Ureter (tissue), 1 donor: ENCODE results near the gene FAM131B. TPM values are rescaled to one million over a fixed set of nuclear protein-coding genes. Genes with fewer than 3 reads are reported as not detected.
"Not testable (repeated sequence)": the region's sequence is repeated elsewhere in the genome, so short reads cannot be mapped to it uniquely, and the experiment has no call there.

ENCODE experiments used
- DNase-seq: peaks from one replicate; pipeline ENCODE4 v3.0.0-alpha.2; 2020; ENCODE audit warnings: low spot score
- total RNA-seq: library from RNA; stranded (reverse); gene quantifications from one replicate; pipeline ENCODE4 v1.2.4, GENCODE V29; 2023
- donor health status: DM: yes; HTN: yes; CAD: no.

FAM131B gene
- total RNA-seq, 1 donor from 2014 or later, result 0.57 TPM

DNA sequence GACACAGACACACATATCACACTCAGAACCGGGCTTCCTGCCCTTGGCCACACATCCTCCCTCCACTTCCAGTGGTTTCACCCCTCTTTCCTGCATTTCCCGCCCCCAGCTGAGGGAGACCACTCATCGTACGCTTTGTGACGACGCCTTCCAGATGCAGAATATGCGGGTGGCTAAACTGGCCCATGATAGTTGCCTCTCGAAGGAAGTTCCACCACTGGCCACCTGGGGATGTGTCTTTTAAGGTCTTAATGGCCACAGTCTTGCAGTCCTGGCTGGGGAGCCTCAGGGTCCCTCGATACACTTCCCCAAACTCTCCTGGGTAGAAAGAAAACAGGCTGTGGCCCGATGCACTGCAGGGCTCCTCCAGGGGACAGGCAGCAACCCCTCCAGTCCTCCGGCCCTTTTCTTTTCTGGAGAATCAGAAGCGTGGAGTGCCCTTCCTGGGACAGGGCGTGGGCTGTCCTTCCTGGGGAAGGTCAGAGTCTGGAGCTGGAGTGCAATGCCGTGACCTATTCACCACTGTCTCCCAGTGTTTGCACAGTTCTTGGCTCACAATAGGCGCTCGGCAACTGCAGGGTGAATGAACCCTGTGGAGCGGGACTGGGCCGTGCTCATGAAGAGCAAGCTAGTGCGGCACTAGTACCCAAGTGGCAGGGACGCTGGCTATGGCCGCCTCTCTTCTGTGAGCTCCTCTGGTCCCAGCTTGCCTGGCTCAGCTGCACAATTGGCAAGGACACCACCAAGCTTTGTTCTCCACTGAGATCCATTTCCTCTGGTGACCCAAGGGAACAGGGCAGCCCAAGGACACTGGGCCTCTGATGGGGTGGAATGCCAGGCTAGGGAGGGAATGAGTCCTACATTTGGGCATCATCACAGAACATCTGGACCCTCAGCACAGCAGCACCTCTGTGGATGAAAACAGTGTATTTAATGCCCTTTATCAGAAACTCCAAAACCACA is 33.0 kb upstream of the FAM131B start:
- DNase-seq, result no peak

DNA sequence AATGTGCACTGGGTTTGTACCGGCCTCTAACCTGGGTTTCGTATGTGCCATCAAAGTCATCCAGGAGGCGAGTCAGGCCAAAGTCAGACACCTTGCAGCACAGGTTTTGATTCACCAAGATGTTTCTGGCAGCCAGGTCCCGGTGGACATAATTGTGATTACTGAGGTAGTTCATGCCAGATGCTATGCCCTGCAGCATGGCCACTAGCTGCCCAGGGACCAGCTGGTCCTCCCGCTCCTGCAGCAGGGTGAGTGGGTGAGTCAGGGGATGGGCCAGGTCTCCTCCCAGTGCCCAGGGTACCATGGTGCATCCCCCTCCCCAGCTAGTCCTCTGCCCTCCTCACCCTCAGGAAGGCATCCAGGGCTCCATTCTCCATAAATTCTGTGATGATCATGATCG is 32.3 kb upstream of the FAM131B start:
- no peak for DNase-seq

DNA sequence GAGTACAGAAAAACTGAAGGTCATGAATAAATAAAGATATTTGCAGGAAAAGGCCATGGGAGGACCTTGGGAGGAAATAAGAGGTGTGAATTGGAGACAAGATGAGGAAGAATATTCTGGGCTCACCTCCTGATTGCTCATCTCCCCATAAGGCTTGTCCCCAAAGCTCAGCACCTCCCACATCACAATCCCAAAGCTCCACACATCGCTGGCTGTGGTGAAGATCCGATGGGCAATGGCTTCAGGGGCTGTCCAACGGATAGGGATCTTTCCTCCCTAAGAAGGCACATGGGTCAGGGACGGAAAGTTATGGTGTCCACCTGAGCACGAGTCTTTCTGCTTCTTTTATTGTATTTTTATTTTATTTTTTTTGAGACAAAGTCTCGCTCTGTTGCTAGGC is 31.6 kb upstream of the FAM131B start:
- DNase-seq, result no peak

DNA sequence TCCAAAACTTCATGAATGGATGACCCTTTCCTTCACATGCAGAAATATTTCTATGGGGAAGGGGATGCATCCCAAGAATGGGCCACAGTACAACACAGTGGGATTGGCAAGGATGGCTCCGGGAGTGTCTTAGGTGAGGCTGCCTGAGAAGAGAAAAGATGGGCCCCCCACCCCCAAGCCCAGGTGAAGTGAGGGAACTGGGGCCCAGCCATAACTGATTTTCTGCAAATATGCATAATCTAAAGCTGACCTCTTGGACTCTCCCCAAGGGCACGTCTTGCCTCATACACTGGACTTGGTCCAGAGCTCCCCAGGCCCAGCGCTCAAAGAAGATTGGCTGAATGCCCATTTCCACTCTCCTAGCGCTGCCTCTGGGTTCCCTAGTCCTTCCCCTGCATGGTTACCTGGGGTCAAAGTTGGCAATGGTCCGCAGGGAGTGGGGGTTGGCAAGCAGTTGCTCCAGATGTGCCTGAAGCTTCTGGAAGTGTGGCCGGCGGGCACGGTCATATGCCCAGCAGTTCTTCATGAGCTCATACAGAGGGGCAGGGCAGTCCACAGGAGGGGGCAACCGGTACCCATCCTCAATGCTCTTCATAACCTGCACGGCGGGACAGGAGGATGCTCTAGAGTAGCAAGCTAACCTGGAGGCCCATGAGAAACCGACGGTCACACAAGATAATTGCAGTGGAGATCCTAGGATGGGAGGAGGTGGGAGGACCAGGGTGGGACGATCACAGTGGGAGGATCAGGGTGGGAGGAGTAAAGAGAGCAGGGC is 30.9 kb upstream of the FAM131B start:
- DNase-seq, result no peak

DNA sequence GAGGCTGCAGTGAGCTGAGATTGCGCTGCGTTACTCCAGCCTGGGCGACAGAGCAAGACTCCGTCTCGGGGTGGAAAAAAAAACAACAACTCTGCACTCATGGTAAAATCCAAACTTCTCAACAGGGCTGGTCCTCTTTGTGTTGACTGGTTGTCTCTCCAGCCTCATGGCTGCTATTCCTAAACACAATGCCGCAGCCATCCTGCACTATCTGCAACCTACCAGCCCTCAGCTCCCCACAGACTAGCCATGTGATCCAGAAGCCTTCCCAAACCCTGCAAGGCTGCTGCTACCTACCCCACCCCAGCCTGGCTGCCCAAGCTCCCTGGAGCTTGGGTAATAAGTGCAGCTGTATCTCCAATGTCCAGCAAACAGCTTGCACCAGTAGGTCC is 30.4 kb upstream of the FAM131B start:
- no peak for DNase-seq

DNA sequence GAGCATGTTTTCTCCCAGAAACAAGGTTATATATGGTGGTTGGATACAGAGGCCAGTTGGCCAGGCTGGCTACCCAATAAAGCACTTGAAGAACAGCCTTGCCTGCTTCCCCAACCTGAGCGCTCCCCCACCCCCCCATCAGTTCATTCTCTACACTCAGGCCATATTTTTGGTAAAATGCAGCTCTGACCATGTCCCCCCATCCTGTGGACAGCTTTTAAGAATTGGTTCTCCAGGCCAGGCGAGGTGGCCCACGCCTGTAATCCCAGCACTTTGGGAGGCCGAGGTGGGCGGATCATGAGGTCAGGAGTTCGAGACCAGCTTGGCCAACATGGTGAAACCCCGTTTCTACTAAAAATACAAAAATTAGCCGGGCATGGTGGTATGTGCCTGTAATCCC is 29.9 kb upstream of the FAM131B start:
- DNase-seq, result not testable (repeated sequence)

DNA sequence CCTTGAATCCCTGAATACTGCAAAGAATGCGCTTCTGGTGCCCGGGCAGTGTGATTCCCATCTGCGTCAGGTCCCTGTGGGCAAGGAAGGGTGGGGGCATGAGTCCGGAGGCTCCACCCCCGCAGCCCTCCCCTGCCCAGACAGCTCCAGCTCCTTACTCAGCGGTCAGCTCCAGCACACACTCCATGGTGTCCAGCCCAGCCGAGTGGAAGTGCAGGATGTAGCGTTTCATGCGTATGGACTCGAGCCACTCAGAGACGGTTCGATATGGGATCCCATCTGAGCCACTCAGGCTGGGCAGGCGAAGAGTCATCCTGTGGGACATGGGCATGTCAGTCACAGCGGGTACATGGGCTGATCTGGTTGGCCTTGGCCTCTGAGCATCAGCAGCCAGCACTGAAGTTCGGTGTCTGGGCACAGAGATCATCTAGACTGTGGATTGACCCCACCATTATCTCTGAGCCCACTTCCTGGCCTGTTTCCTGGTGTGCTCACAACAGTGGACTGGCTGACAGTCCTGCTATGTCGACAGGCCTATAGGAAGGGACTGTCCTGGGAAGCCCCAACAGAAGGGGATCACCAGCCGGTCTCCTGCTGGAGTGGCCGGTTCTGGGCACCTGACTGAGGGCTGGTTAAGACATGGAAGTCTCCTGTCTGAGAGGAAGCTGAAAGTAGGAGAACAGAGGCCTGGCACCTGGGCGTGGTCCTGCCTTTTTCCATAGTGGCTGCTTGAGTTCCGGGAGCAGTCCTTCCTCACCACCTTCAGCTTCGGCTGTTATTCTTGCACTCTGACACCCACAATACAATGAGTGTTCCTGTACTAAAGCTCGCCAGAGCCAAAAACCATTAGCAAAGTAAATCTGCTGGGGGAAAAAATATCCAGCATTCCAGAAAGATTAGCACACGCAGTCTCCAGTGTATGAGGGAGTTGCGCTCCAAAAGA is 29.2 kb upstream of the FAM131B start:
- DNase-seq, result no peak

DNA sequence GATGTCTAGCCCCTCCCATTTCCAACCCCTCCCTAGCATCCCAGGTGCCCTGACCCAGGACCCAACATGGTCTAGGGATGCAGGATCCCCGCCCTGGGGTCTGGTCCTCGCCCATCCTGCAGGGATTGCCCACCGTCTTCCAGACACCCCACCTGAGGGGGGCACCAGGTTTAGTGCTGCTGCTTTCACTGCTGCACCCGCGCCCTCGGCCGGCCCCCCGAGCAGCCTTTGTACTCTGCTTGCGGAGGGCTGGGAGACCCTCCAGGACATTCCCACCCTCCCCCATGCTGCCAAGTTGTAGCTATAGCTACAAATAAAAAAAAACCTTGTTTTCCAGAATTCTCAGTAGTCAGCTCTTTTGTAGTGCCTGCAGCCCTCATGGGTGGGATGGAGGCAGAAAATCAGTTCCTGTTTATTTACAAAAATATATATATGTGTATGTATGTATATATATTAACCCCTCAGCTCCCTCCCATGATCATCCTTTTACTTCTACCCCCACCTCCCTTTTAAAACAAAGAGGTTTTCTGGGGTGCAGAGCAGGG is 28.3 kb upstream of the FAM131B start:
- DNase-seq, result no peak

DNA sequence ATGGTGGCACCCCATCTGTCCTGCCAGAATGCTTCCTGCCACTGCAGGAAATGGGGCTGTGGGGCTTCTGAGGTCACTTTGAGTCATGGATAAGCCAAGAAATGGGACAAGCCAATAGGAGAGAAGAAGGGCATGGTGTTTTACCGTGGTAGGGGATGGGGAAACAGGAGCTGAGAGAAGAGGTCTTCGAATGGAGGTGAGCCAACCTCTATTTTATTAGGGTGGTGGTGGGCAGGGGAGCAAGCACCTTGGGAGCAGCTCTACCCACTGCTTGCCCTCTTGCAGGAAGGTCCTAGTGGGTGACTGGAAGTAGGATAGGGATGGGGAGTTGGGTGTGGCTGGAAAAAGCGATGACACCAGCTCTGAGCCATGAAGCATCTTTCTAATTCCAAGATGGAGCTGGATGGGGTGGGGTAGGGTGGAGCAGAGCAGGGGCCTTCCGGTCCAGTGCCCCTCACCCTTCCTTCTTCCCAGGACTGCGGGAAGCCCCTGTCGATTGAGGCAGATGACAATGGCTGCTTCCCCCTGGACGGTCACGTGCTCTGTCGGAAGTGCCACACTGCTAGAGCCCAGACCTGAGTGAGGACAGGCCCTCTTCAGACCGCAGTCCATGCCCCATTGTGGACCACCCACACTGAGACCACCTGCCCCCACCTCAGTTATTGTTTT is 27.7 kb upstream of the FAM131B start:
- DNase-seq, result no peak

DNA sequence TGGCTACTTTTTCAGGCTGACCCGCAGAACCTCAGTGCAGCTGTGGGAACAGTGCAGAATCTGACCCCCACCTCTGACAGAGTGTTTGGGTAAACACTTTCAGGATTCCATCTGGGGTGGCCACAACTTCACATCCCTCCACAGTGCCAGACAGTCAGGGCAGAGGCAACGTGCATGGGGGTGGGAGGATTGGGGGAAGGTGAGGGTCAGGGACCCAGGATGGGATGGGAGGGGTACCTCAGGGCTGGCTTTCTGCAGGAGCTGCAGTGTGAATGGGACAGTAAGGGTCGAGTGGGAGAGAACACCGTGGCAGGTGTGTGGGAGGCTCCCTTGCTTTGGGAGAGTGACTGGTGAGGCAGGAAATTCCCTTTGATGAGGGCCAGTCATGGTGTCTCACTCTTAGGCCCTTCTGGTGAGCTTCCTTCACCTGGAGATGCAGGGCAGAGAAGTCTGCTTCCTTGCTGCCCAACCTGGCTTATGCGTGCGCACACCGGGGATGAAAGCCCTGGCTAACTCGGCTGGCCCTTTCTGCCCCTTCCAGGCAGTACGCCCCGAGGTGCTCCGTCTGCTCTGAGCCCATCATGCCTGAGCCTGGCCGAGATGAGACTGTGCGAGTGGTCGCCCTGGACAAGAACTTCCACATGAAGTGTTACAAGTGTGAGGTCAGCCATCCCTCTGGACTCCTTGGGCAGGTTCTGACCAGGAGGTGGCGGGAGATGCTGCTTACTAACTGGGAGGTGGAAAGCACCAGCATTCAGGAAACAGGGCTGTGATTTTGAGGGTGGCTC is 27.0 kb upstream of the FAM131B start:
- DNase-seq, result no peak

DNA sequence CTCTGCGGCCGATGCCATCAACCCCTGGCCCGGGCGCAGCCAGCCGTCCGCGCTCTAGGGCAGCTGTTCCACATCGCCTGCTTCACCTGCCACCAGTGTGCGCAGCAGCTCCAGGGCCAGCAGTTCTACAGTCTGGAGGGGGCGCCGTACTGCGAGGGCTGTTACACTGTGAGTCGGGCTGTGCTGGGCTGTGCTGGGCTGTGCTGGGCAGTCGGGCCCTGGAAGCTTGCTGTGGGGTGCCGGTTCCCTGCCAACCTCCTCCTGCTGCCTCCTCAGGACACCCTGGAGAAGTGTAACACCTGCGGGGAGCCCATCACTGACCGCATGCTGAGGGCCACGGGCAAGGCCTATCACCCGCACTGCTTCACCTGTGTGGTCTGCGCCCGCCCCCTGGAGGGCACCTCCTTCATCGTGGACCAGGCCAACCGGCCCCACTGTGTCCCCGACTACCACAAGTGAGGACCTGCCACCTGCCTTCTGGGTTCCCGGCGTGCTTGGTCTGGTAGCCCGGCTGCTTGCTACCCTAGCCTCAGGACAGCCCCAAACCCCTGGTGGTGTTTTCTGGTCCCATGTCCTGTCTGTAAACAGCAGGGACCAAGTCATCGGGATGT is 26.1 kb upstream of the FAM131B start:
- no peak for DNase-seq

DNA sequence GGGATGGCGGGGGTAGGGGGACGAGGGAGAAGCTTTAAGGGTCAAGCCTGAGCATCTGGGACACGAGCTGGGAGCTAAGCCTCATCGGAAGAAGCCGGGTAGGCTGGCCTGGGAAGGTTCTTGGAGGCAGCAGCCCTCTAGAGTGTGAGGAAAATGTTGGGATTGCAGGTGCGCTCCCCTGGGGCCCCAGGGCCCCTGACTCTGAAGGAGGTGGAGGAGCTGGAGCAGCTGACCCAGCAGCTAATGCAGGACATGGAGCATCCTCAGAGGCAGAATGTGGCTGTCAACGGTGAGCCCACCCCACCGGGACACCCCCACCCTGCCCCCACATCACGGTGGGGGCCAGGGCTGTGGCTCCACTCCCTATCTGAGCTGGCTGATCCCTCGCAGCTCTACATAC is 25.5 kb upstream of the FAM131B start:
- DNase-seq, result no peak

DNA sequence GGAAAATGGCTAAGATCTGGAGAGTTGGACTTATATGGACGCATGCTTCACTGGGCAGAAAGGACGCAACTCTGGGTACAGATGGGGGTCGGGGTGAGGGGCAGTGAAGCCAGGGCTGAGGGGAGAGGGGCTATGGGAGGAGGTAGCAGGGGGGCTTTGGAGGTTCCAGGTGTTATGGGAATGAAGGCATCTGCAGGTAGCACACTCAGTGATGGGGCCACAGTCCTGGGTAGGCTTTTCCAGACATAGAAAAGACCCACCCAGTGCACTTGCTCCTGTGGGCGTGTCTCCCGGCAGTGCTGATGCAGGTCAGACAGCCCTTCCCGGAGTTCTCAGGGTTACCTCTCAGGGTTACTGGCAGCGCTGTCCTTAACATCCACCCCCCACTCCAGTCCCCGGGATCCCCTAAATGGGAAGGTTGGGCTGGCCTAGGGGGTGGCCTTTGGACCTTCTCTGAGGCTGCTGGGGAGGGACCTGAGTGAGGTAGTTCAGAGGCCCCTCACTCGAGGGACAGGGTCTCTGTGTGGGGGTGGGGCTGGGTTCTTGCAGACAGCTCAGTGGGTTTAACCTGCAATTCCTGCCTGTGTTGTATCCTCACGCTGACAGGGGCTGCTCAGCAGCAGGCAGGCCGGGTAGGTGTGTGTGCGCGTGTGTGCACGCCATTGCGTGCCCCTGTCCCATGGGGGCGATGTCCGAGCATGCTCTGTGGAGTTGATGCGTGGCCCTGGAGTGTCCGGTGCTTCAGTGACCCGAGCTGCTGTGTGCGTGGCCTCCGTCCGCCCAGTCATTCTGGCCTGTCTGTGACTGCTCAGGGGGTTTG is 24.9 kb upstream of the FAM131B start:
- no peak for DNase-seq

DNA sequence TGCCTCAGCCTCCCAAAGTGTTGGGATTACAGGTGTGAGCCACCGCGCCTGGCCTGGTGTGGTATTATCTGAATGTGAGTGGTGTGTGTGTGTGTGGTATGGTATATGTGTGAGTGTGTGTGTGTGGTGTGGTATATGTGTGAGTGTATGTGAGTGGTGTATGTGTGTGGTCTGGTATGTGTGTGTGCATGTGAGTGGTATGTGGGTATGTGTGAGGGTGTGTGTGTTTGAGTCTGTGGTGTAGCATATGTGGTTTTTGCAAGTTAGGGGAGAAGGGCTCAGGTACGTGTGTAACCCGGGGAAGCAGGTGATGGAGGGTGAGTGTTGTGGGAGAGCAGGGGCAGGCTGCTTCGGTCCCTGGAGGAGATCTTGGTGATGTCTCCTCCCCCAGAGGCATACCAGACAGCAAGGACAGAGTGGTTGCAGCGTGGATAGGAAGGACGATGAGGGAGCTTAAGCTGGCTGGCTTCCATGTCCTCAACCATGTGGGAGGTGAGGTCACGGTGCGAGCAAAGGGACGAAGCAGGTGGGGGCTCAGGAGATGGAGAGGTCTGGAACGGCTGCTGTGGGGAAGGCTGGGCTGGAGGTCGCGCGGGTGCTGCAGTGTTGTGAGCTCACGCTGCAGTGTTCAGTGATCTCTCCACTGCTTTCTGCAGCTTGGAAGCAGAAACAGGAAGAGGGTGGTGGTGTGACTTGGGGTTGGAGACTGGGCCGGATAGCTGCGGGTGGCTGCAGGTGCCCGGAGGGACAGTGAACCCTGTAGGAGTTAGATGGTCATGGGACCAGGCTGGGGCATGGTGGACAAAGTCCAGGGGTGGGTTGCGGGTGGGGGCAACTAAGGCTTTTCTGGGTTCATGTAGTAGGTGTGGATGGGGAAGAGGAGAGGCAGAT is 23.6 kb upstream of the FAM131B start:
- DNase-seq, result no peak

DNA sequence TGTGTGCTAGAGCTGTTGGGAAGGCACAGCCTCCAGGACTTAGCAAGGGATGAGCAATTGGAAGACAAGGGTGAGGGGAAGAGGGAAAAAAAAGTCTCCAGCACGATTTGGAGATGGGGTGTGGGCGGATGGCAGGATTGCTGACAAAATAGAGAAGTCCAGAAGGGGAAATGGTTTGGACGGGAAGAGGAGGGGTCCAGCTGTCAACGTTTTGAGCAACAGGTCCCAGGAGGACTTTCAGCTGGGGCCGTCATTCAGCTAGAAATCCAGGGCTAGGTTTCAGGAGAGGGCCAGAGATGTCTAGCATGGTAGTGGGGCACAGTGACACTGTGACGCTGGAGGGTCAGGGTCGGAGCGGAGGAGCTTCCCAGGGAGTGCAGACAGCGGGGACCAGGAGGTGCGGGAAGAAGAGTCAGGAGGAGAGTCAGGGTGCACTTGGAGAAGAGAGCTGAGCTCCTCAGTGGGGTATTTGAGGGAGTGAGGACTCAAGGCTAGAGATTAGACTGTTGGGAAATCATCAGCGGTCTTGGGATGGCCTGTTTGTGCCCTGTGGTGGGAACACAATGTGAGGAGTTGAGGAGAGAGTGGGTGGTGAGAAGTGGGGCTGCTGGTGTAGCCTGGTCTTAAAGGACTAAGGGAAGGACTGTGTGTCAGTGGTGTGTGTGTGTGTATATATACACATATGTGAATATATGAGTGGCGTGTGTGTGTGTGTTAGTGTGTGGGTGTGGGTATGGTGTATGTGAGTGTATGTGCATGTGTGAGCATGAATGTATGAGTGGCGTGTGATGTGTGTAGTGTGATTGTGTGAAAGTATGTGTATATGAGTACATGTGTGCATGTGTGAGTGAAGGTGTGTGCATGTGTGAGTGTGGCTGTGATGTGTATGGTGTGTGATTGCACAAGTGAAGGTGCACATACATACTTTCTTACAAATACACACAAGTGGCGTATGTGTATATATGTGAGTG is 22.4 kb upstream of the FAM131B start:
- DNase-seq, result no peak

DNA sequence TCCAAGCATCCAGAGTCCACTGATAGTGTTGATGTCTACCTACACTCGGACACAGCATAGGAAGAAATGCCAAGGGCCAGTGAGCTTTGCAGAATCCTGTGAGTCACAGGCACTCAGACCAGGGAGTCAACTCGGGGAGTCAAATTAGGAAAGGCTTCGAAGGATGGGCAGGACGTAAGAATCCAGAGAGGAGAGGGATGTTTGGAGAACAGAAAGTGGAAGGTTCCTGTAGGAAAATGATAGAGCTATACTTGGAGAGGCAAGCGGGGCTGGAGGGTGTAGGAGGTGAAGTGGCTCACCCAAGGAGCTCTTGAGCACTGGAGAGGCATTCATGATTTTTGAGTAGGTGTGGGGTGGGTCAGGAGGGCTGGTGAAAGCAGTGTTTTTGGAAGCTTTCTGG is 21.6 kb upstream of the FAM131B start:
- DNase-seq, result no peak

DNA sequence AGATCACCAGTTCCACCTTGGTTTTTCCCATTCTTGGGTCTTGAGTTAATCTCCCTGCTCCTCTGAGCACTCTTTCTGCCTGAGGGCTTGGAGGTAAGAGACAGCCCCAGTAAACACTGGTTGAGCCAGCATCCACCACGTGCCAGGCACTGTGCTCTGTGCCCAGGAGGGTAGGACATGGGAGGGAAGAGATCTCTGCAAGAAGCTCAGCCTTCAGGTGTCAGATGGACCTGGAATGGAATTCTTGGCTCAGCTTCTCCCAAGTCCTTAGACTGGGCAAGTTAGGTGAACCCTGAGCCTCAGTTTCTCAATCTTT is 21.1 kb upstream of the FAM131B start:
- DNase-seq, result no peak
